IMR-90 (cell line): Measurements from ENCODE around the gene SRGAP3.

Experiments used
- CEBPB ChIP-seq: IDR thresholded peaks from 2 replicates; pipeline ENCODE4 v1.6.1; 2012; ENCODE audit warnings: low read depth, low read length, improper control_type of control experiment
- CHD1 ChIP-seq: IDR thresholded peaks from 2 replicates; pipeline ENCODE4 v1.6.1; 2012; ENCODE audit warnings: low read depth, low read length, improper control_type of control experiment
- ELK1 ChIP-seq: fragments of 150-350 bp; IDR thresholded peaks from 2 replicates; pipeline ENCODE4 v1.6.1; 2016; ENCODE audit warnings: low read depth, mild to moderate bottlenecking, low read length, moderate library complexity, borderline replicate concordance
- FOS ChIP-seq: fragments of 150-350 bp; IDR thresholded peaks from 2 replicates; pipeline ENCODE4 v1.6.1; 2016; ENCODE audit warnings: low read depth, low read length
- MAFK ChIP-seq: IDR thresholded peaks from 2 replicates; pipeline ENCODE4 v1.6.1; 2012; ENCODE audit warnings: low read depth, low read length, improper control_type of control experiment
- POLR2A ChIP-seq: IDR thresholded peaks from 2 replicates; pipeline ENCODE4 v1.6.1; 2012; ENCODE audit warnings: mild to moderate bottlenecking, low read depth, low read length
- RAD21 ChIP-seq: IDR thresholded peaks from 2 replicates; pipeline ENCODE4 v1.6.1; 2012; ENCODE audit warnings: low read length, improper control_type of control experiment
- RFX5 ChIP-seq: IDR thresholded peaks from 2 replicates; pipeline ENCODE4 v1.8.0; 2012; ENCODE audit warnings: low read depth, mild to moderate bottlenecking, low read length, moderate library complexity
- TF ChIP-seq, protein P1 (sequence below): fragments of 150-350 bp; IDR thresholded peaks from 2 replicates; pipeline ENCODE4 v1.6.1; 2017; ENCODE audit warnings: mild to moderate bottlenecking, antibody characterized with exemption, low read length, low read depth
- TF ChIP-seq, protein P2 (sequence below): conservative IDR thresholded peaks from 2 replicates; pipeline ENCODE4 v1.5.1; 2012; ENCODE audit warnings: mild to moderate bottlenecking, low read depth, low read length, improper control_type of control experiment

GRCh38 chr3:9231937-9232336 lies 17.5 kb downstream of the SRGAP3 start:
- TF ChIP-seq POLR2A (no peak), CHD1 (no peak), ELK1 (no peak), CEBPB (no peak), FOS (no peak), RFX5 (no peak), MAFK (no peak), RAD21 (no peak)
- TF ChIP-seq, protein P1, sequence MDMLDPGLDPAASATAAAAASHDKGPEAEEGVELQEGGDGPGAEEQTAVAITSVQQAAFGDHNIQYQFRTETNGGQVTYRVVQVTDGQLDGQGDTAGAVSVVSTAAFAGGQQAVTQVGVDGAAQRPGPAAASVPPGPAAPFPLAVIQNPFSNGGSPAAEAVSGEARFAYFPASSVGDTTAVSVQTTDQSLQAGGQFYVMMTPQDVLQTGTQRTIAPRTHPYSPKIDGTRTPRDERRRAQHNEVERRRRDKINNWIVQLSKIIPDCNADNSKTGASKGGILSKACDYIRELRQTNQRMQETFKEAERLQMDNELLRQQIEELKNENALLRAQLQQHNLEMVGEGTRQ, result no peak
- TF ChIP-seq, protein P2, sequence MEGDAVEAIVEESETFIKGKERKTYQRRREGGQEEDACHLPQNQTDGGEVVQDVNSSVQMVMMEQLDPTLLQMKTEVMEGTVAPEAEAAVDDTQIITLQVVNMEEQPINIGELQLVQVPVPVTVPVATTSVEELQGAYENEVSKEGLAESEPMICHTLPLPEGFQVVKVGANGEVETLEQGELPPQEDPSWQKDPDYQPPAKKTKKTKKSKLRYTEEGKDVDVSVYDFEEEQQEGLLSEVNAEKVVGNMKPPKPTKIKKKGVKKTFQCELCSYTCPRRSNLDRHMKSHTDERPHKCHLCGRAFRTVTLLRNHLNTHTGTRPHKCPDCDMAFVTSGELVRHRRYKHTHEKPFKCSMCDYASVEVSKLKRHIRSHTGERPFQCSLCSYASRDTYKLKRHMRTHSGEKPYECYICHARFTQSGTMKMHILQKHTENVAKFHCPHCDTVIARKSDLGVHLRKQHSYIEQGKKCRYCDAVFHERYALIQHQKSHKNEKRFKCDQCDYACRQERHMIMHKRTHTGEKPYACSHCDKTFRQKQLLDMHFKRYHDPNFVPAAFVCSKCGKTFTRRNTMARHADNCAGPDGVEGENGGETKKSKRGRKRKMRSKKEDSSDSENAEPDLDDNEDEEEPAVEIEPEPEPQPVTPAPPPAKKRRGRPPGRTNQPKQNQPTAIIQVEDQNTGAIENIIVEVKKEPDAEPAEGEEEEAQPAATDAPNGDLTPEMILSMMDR, result no peak
